ENCODE data around the gene LDLRAD4.

- TF ChIP-seq EZH2 (IDR thresholded peaks at IDR 0.05), result no peak
- no peak for TF ChIP-seq POLR2AphosphoS5 (IDR thresholded peaks at IDR 0.05; ENCODE audit: borderline replicate concordance, low read depth, low read length)
- TF ChIP-seq FOXP2 (optimal IDR thresholded peaks at IDR 0.05; ENCODE audit: control extremely low read depth, extremely low read length, insufficient read depth), result no peak
Measured at GRCh38 chr18:13485604-13486003, 267.0 kb downstream of the LDLRAD4 start.

All from SK-N-MC (cell line).